HG02884 (cell line): ENCODE results near the gene ABCB9.
"Not testable (repeated sequence)": the region's sequence is repeated elsewhere in the genome, so short reads cannot be mapped to it uniquely, and the experiment has no call there.

Experiments used
- ATAC-seq: cut with Tn5 transposase; IDR thresholded peaks from one replicate; pipeline ENCODE4 v1.9.1; 2021; ENCODE audit warnings: mild to moderate bottlenecking, moderate library complexity; ENCODE audit not compliant: unreplicated experiment

The ABCB9 gene

GRCh38 chr12:122965851-122966742, at the start of gene ABCB9:
TSS of gene ABCB9 (minus strand) at chr12:122966463. CDS start at chr12:122960235, 6,228 bp downstream.
- ATAC-seq: peak; percentile 65

GRCh38 chr12:123014473-123014872, 48.2 kb upstream of the ABCB9 start:
- ATAC-seq: not testable (repeated sequence)

GRCh38 chr12:123013185-123014095, 47.2 kb upstream of the ABCB9 start:
- no peak for ATAC-seq

- ATAC-seq: no peak
Observed at GRCh38 chr12:123011701-123012100, 45.4 kb upstream of the ABCB9 start.

- ATAC-seq: no peak
Observed at GRCh38 chr12:123010681-123011080, 44.4 kb upstream of the ABCB9 start.

- ATAC-seq: no peak
Observed at GRCh38 chr12:123010110-123010509, 43.8 kb upstream of the ABCB9 start.

- no peak for ATAC-seq
Observed at GRCh38 chr12:123006977-123007376, 40.7 kb upstream of the ABCB9 start.

- no peak for ATAC-seq
Observed at GRCh38 chr12:123005081-123005626, 38.9 kb upstream of the ABCB9 start.

GRCh38 chr12:123004287-123004686, 38.0 kb upstream of the ABCB9 start:
- ATAC-seq: no peak

GRCh38 chr12:123003257-123003656, 37.0 kb upstream of the ABCB9 start:
- no peak for ATAC-seq

- no peak for ATAC-seq
Observed at GRCh38 chr12:123001464-123001863, 35.2 kb upstream of the ABCB9 start.

- no peak for ATAC-seq
Observed at GRCh38 chr12:123000578-123000977, 34.3 kb upstream of the ABCB9 start.

- no peak for ATAC-seq
Observed at GRCh38 chr12:122999986-123000420, 33.7 kb upstream of the ABCB9 start.

GRCh38 chr12:122999196-122999946, 33.1 kb upstream of the ABCB9 start:
- ATAC-seq: no peak

- no peak for ATAC-seq
Observed at GRCh38 chr12:122998316-122998715, 32.1 kb upstream of the ABCB9 start.

GRCh38 chr12:122997343-122998250, 31.3 kb upstream of the ABCB9 start:
- ATAC-seq: no peak

- ATAC-seq: no peak
Observed at GRCh38 chr12:122996621-122997342, 30.5 kb upstream of the ABCB9 start.

- ATAC-seq: no peak
Observed at GRCh38 chr12:122996188-122996601, 29.9 kb upstream of the ABCB9 start.
